ENCODE data around the gene MXD1.

DNA sequence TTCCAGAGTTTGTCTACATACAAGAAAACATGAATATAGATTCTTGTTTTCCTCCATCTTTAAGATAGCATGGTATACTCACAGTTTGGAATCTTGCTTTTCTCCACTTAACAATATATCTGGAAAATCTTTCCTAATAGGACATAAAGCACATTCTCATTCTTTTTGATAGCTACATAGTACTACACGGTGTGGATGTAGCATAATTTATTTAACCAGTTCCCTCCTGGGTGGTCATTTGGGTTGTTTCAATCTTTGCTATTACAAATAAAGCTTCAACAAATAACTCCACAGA lies 19.7 kb downstream of the MXD1 start:
- TF ChIP-seq, protein P1, sequence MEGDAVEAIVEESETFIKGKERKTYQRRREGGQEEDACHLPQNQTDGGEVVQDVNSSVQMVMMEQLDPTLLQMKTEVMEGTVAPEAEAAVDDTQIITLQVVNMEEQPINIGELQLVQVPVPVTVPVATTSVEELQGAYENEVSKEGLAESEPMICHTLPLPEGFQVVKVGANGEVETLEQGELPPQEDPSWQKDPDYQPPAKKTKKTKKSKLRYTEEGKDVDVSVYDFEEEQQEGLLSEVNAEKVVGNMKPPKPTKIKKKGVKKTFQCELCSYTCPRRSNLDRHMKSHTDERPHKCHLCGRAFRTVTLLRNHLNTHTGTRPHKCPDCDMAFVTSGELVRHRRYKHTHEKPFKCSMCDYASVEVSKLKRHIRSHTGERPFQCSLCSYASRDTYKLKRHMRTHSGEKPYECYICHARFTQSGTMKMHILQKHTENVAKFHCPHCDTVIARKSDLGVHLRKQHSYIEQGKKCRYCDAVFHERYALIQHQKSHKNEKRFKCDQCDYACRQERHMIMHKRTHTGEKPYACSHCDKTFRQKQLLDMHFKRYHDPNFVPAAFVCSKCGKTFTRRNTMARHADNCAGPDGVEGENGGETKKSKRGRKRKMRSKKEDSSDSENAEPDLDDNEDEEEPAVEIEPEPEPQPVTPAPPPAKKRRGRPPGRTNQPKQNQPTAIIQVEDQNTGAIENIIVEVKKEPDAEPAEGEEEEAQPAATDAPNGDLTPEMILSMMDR (conservative IDR thresholded peaks at IDR 0.05; ENCODE audit: low read length), result no peak
- TF ChIP-seq EZH2phosphoT487 (IDR thresholded peaks at IDR 0.05; ENCODE audit: borderline replicate concordance), result no peak

Data from Loucy (cell line).